ENCODE measurements around the gene RFTN1.

Gene RFTN1

GRCh38 chr3:16484216-16484615, 29.3 kb downstream of the RFTN1 start:
- H3K4me3 ChIP-seq (ENCODE audit: low read length): peak overlapping the region; percentile 38
- TF ChIP-seq EZH2phosphoT487 (IDR thresholded peaks at IDR 0.05; ENCODE audit: borderline replicate concordance, low read length) (no peak), CTCF (IDR thresholded peaks at IDR 0.05; ENCODE audit: low read depth, low read length, poor library complexity, severe bottlenecking) (no peak)
- peak overlapping the region; percentile 56 for H3K4me2 ChIP-seq (ENCODE audit: low read length)
- peaks cover 54% of the 10 kb centered on the region for H4K20me1 ChIP-seq (ENCODE audit: control insufficient read depth, insufficient read depth, low read depth, low read length)
- H3K9me2 ChIP-seq (replicated peaks; ENCODE audit: control insufficient read depth, low read length): no peaks in the 10 kb centered on the region
- peaks cover 17% of the 10 kb centered on the region for H3F3A ChIP-seq (ENCODE audit: control insufficient read depth, insufficient read depth)
- H3K27me3 ChIP-seq (ENCODE audit: control insufficient read depth, low read length): no peaks in the 10 kb centered on the region
- no peaks in the 10 kb centered on the region for H3K9me3 ChIP-seq (ENCODE audit: control insufficient read depth, insufficient read depth, low read length)
- H3K79me2 ChIP-seq (ENCODE audit: control insufficient read depth, low read length): peaks cover 100% of the 10 kb centered on the region
- peaks cover 100% of the 10 kb centered on the region for H3K4me1 ChIP-seq (ENCODE audit: control insufficient read depth, low read length)
- H3K27ac ChIP-seq (ENCODE audit: low read depth, low read length): peak overlapping the region; percentile 57
- H3K36me3 ChIP-seq (ENCODE audit: control insufficient read depth, low read length): peaks cover 100% of the 10 kb centered on the region

- Histone ChIP-seq H3K4me1 (ENCODE audit: control insufficient read depth, low read length) (peaks cover 100% of the 10 kb centered on the region), H3K36me3 (ENCODE audit: control insufficient read depth, low read length) (peaks cover 100% of the 10 kb centered on the region), H3K27me3 (ENCODE audit: control insufficient read depth, low read length) (no peaks in the 10 kb centered on the region), H3F3A (ENCODE audit: control insufficient read depth, insufficient read depth) (peaks cover 17% of the 10 kb centered on the region), H3K79me2 (ENCODE audit: control insufficient read depth, low read length) (peaks cover 100% of the 10 kb centered on the region), H3K4me2 (ENCODE audit: low read length) (peak overlapping the region; percentile 56), H3K9me2 (replicated peaks; ENCODE audit: control insufficient read depth, low read length) (no peaks in the 10 kb centered on the region), H3K9me3 (ENCODE audit: control insufficient read depth, insufficient read depth, low read length) (no peaks in the 10 kb centered on the region), H3K4me3 (ENCODE audit: low read length) (peak overlapping the region; percentile 38), H4K20me1 (ENCODE audit: control insufficient read depth, insufficient read depth, low read depth, low read length) (peaks cover 50% of the 10 kb centered on the region), H3K27ac (ENCODE audit: low read depth, low read length) (peak overlapping the region; percentile 57)
- TF ChIP-seq CTCF (IDR thresholded peaks at IDR 0.05; ENCODE audit: low read depth, low read length, poor library complexity, severe bottlenecking) (no peak), EZH2phosphoT487 (IDR thresholded peaks at IDR 0.05; ENCODE audit: borderline replicate concordance, low read length) (no peak)
These were observed 30.5 kb downstream of the RFTN1 start for GRCh38 chr3:16482770-16483531.

GRCh38 chr3:16482194-16482769, 31.2 kb downstream of the RFTN1 start:
- H3K27ac ChIP-seq (ENCODE audit: low read depth, low read length): peak overlapping the region; percentile 57
- H3K27me3 ChIP-seq (ENCODE audit: control insufficient read depth, low read length): no peaks in the 10 kb centered on the region
- no peaks in the 10 kb centered on the region for H3K9me3 ChIP-seq (ENCODE audit: control insufficient read depth, insufficient read depth, low read length)
- no peaks in the 10 kb centered on the region for H3K9me2 ChIP-seq (replicated peaks; ENCODE audit: control insufficient read depth, low read length)
- H4K20me1 ChIP-seq (ENCODE audit: control insufficient read depth, insufficient read depth, low read depth, low read length): peaks cover 50% of the 10 kb centered on the region
- TF ChIP-seq CTCF (IDR thresholded peaks at IDR 0.05; ENCODE audit: low read depth, low read length, poor library complexity, severe bottlenecking): no peak
- H3K36me3 ChIP-seq (ENCODE audit: control insufficient read depth, low read length): peaks cover 100% of the 10 kb centered on the region
- peaks cover 100% of the 10 kb centered on the region for H3K4me1 ChIP-seq (ENCODE audit: control insufficient read depth, low read length)
- peak overlapping the region; percentile 38 for H3K4me3 ChIP-seq (ENCODE audit: low read length)
- peaks cover 17% of the 10 kb centered on the region for H3F3A ChIP-seq (ENCODE audit: control insufficient read depth, insufficient read depth)
- H3K79me2 ChIP-seq (ENCODE audit: control insufficient read depth, low read length): peaks cover 100% of the 10 kb centered on the region
- peak overlapping the region; percentile 56 for H3K4me2 ChIP-seq (ENCODE audit: low read length)

Data from DOHH2 (cell line).